RWPE2 (cell line): ENCODE results near the gene METTL27.
"Not testable (repeated sequence)": the region's sequence is repeated elsewhere in the genome, so short reads cannot be mapped to it uniquely, and the experiment has no call there.

Experiments used
- ATAC-seq: fragments of 200-7000 bp; cut with Tn5 transposase; 3 replicates; pipeline ENCODE4 v1.9.1; 2021; ENCODE audit warnings: low read depth
- DNase-seq: peaks from one replicate; pipeline ENCODE4 v3.0.0-alpha.2; 2020; ENCODE audit warnings: low spot score
- H3K27ac ChIP-seq: fragments of 450-650 bp; 2 replicates; pipeline ENCODE4 v1.5.1; 2017; ENCODE audit warnings: mild to moderate bottlenecking; ENCODE audit not compliant: poor library complexity, severe bottlenecking
- H3K27me3 ChIP-seq: fragments of 250-450 bp; sonication (Bioruptor Pico); 2 replicates; pipeline ENCODE4 v1.5.1; 2021; ENCODE audit warnings: mild to moderate bottlenecking, moderate library complexity; ENCODE audit not compliant: insufficient read depth, poor library complexity, severe bottlenecking
- H3K36me3 ChIP-seq: fragments of 250-450 bp; sonication (Bioruptor Pico); 2 replicates; pipeline ENCODE4 v1.5.1; 2020; ENCODE audit warnings: low read depth, mild to moderate bottlenecking, moderate library complexity
- H3K4me1 ChIP-seq: fragments of 250-450 bp; sonication (Bioruptor Pico); 2 replicates; pipeline ENCODE4 v1.5.1; 2021; ENCODE audit warnings: mild to moderate bottlenecking, moderate library complexity; ENCODE audit not compliant: insufficient read depth, poor library complexity, severe bottlenecking
- H3K4me3 ChIP-seq: fragments of 250-450 bp; sonication (Bioruptor Pico); 2 replicates; pipeline ENCODE4 v1.5.1; 2021; ENCODE audit warnings: mild to moderate bottlenecking, moderate library complexity; ENCODE audit not compliant: severe bottlenecking
- H3K9me3 ChIP-seq: fragments of 250-450 bp; sonication (Bioruptor Pico); 2 replicates; pipeline ENCODE4 v1.5.1; 2021; ENCODE audit warnings: mild to moderate bottlenecking, moderate library complexity; ENCODE audit not compliant: severe bottlenecking
- CTCF ChIP-seq: fragments of 450-650 bp; IDR thresholded peaks from one replicate; pipeline ENCODE4 v1.5.1; 2017; ENCODE audit warnings: mild to moderate bottlenecking, moderate library complexity; ENCODE audit not compliant: poor library complexity, severe bottlenecking

METTL27 gene

GRCh38 chr7:73795188-73795587 is 47.1 kb downstream of the METTL27 start:
- not testable (repeated sequence) for H3K9me3 ChIP-seq, H3K27ac ChIP-seq, DNase-seq, H3K4me3 ChIP-seq, H3K36me3 ChIP-seq, H3K27me3 ChIP-seq, H3K4me1 ChIP-seq, ATAC-seq

- not testable (repeated sequence) for H3K36me3 ChIP-seq, H3K27me3 ChIP-seq, H3K4me3 ChIP-seq, DNase-seq, H3K27ac ChIP-seq, H3K9me3 ChIP-seq, ATAC-seq, H3K4me1 ChIP-seq
Measured at GRCh38 chr7:73791170-73791690, 51.1 kb downstream of the METTL27 start.

- no peak overlapping the region for H3K27ac ChIP-seq
- H3K4me3 ChIP-seq: no peak overlapping the region
- TF ChIP-seq CTCF: no peak
- ATAC-seq (no peak), DNase-seq (no peak)
- H3K9me3 ChIP-seq: peaks cover 3% of the 10 kb centered on the region
- H3K27me3 ChIP-seq: no peaks in the 10 kb centered on the region
- no peaks in the 10 kb centered on the region for H3K4me1 ChIP-seq
- H3K36me3 ChIP-seq: no peaks in the 10 kb centered on the region
Measured at GRCh38 chr7:73789051-73789450, 53.3 kb downstream of the METTL27 start.

- DNase-seq, H3K27ac ChIP-seq, H3K36me3 ChIP-seq, ATAC-seq, H3K4me1 ChIP-seq, H3K27me3 ChIP-seq, H3K9me3 ChIP-seq, H3K4me3 ChIP-seq: not testable (repeated sequence)
Measured at GRCh38 chr7:73787786-73788048, 54.6 kb downstream of the METTL27 start.

GRCh38 chr7:73786588-73786987 is 55.7 kb downstream of the METTL27 start:
- H3K36me3 ChIP-seq: no peaks in the 10 kb centered on the region
- TF ChIP-seq CTCF: no peak
- H3K4me3 ChIP-seq: no peak overlapping the region
- DNase-seq (no peak), ATAC-seq (no peak)
- no peak overlapping the region for H3K27ac ChIP-seq
- H3K9me3 ChIP-seq: peaks cover 3% of the 10 kb centered on the region
- no peaks in the 10 kb centered on the region for H3K4me1 ChIP-seq
- no peaks in the 10 kb centered on the region for H3K27me3 ChIP-seq
